ENCODE measurements around the gene DNAL4. TPM values are rescaled to one million over a fixed set of nuclear protein-coding genes. Genes with fewer than 3 reads are reported as not detected.

Gene DNAL4
- total RNA-seq, 4 donors from 2014 or later, result 6.7 to 12.8 (median 9.4) TPM

DNA sequence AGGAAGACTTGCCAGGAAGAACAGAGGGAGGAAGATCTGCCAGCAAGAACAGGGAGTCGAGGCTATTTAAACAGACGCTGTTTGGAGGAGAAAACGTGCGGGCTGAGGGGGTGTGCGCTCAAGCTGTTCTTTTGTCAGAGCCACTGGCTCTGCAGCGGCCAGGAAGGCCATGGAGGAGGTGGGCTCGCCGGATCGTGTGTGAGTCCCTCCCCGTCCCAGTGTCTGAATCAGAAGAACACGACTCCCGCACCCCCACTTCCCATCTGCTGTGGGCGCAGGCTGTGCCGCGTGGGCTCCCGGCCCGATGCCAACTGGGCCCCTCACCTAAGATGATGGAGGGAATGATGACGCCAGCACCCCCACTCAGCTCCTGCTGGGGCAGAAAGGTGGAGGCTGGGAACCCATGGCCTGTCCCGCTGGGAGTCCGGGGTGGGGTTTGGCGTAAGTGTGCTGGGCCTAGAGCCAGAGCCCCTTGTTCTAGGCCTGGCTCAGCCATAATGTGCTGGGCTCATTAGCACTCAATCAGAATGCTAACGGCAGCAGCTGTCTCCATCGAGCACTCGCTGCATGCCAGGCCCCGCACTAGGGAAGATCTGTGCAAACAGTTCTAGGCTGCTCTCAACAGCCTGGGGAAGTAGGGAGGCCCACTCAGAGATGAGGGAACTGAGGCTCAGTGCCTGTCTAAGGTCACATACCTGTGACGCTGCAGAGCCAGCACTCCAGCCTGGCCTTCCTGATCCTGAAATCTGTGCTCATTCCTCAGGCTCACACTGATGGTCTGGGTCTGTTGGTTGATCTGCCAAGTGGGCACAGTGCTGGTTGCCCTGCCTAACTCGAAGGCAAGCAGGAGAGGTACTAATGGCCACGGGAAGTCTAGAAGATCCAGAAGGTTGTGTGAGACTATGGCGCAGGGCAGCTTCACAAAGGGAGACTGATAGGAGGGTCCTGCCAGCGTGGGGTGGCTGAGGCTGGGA, 38.3 kb upstream of the DNAL4 start:
- no peak for ATAC-seq (ENCODE audit: low FRiP score)
- no peak for DNase-seq (ENCODE audit: low spot score)

DNA sequence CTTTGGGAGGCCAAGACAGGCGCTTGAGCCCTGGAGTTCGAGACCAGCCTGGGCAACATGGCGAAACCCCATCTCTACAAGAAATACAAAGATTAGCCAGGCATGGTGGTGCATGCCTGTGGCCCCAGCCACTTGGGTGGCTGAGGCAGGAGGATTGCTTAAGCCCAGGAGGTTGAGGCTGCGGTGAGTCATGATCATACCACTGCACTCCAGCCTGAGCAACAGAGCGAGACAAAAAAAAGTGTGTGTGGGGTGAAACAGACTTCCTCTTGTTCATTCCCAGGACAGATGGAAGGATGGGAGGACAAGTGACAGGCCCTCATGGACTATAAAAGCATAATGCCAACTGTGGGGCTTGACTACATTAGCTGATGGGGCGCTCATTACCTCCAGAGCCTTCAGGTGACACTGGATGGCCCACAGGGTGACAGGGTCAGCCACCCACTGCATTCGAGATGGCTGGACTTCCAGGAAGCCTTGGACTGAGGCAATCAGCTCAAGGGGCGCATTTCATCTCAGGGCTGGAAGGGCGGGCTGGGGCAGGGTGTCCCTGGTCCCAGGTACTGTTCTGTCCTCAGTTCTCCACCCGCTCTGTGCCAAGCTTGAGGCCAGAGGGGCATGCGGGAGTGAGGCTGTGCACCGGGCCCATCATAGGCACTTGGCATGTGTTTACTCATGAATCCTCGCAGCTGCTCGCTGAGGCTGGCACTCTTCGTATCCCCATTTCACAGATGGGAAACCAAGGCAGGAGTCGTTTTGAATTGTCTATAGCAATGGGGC, 37.4 kb upstream of the DNAL4 start:
- ATAC-seq (ENCODE audit: low FRiP score) (no peak), DNase-seq (ENCODE audit: low spot score) (no peak)
- TF ChIP-seq, protein P1, sequence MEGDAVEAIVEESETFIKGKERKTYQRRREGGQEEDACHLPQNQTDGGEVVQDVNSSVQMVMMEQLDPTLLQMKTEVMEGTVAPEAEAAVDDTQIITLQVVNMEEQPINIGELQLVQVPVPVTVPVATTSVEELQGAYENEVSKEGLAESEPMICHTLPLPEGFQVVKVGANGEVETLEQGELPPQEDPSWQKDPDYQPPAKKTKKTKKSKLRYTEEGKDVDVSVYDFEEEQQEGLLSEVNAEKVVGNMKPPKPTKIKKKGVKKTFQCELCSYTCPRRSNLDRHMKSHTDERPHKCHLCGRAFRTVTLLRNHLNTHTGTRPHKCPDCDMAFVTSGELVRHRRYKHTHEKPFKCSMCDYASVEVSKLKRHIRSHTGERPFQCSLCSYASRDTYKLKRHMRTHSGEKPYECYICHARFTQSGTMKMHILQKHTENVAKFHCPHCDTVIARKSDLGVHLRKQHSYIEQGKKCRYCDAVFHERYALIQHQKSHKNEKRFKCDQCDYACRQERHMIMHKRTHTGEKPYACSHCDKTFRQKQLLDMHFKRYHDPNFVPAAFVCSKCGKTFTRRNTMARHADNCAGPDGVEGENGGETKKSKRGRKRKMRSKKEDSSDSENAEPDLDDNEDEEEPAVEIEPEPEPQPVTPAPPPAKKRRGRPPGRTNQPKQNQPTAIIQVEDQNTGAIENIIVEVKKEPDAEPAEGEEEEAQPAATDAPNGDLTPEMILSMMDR (IDR thresholded peaks at IDR 0.05), result no peak

More for the DNA sequence above, 38.3 kb upstream of the DNAL4 start:
- TF ChIP-seq, protein P1 (IDR thresholded peaks at IDR 0.05), result no peak

DNA sequence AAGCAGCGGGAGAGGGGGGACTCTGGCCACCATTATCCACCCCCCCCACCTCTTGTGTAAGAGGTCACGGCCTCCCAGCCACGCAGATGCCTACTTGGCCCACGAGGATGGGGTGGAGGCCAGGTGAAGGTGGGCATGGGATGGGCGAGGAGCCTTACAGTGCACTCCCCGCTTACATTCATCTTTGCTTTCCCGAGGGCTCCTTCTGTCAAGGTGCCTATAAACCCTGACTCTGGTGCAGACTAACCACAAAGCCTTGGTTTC, 36.8 kb upstream of the DNAL4 start:
- no peak for ATAC-seq (ENCODE audit: low FRiP score)
- TF ChIP-seq, protein P1 (IDR thresholded peaks at IDR 0.05), result no peak
- DNase-seq (ENCODE audit: low spot score), result no peak

DNA sequence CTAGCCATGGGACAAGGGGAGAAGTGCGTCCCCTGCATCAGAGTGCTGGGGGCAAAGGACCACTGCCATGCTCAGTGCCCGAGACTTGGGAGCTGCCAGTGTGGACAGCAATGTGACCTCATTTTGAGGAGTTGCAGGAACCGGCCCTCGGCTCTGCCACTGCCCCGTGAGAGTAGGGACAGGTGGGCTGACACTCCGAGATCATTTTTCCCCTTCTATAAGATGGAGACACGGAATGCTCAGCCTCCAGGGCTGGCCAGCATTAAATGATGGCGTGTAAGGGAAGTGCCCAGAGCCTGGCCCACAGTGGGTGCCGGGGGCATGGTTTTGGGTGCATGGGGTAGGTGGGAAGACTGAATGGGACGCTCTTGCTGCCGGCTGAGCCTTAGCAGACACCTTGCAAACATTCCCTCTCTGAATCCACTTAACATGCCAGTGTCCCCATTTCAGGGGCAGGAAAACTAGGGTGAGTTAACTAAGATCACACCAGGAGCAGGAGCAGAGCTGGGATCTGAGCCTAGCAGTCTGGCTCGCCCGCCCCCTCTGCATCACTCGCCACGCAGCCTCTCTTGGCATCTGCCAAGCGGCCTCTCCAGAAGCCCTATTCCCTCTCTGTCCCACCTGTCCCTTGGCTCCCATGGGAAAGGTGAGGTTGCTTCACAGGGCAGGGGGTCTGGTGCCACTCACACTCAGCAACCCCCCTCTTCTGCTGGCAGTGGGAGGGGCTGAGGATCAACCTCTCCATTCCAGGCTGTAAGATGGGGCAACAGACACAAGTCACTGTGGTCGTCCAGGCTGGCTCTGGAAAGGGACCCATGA, 36.3 kb upstream of the DNAL4 start:
- DNase-seq (ENCODE audit: low spot score), result no peak
- no peak for ATAC-seq (ENCODE audit: low FRiP score)

DNA sequence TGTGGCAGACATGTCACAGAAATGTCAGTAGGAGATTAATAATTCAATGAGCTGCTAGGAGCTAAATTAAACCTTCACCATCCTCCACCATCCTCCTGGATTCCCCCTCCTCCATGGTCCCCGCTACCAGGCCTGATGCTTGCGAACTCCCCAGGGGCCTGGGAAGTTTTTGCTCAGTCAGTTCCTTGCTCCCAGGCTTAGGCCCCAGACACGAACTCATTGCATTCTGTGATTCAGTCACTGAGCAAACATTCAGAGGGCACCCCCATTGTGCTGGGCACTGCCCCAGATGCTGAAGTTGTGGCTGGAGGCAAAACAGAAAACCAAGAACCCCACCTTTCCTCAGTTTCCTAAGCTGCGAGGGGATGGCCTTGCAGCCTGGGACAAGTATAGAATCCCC, 35.5 kb upstream of the DNAL4 start:
- no peak for DNase-seq (ENCODE audit: low spot score)
- TF ChIP-seq, protein P1 (IDR thresholded peaks at IDR 0.05), result no peak
- no peak for ATAC-seq (ENCODE audit: low FRiP score)

More for the DNA sequence above, 36.3 kb upstream of the DNAL4 start:
- TF ChIP-seq, protein P1 (IDR thresholded peaks at IDR 0.05), result no peak

DNA sequence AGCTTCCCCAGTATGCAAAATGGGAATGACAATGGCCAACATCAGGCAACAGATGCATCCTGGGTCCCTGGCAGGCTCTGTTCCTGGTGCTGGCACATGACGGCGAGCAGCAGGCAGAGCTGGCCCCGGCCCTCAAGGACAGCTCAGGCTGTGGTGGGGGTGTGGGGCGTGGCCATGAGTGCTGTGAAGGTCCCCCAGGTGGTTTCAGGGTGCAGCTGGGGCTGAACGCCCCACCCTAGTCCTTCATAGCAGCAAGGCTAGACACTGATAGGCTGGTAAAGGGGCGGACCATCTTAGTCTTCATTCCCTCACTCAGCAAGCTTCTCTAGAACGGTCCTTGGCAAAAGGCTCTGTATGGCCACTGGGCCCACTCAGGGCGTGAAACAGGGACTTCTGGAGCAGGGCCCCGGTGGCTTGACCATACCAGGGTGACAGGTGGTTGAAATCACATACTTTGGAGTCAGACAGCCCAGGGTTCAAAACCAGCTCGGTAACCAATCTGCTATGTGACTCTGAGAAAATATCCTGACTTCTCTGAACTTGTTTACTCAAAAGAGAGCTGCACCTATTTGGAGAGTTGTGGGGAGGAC, 34.8 kb upstream of the DNAL4 start:
- DNase-seq (ENCODE audit: low spot score) (no peak), ATAC-seq (ENCODE audit: low FRiP score) (no peak)
- TF ChIP-seq, protein P1 (IDR thresholded peaks at IDR 0.05), result no peak
